NCI-H187 treated with DMSO at 0.1 percent for 48 hours (cell line): ENCODE results near the gene PLCL2.
"Not testable (repeated sequence)": the region's sequence is repeated elsewhere in the genome, so short reads cannot be mapped to it uniquely, and the experiment has no call there.

Experiments used
- DNase-seq: peaks from one replicate; lab custom pipeline; 2025; lab: John Stamatoyannopoulos, UW

The PLCL2 gene

GRCh38 chr3:17075907-17076306, 191.2 kb downstream of the PLCL2 start:
- DNase-seq = no peak

GRCh38 chr3:17076940-17077605, 192.3 kb downstream of the PLCL2 start:
- no peak for DNase-seq

- no peak for DNase-seq
These were observed 192.9 kb downstream of the PLCL2 start for GRCh38 chr3:17077606-17078005.

GRCh38 chr3:17078926-17079465, 194.2 kb downstream of the PLCL2 start:
- peak; percentile 49 for DNase-seq

GRCh38 chr3:17079933-17080332, 195.2 kb downstream of the PLCL2 start:
- no peak for DNase-seq

- DNase-seq = no peak
These were observed 196.8 kb downstream of the PLCL2 start for GRCh38 chr3:17081520-17081919.

GRCh38 chr3:17087509-17087908, 202.8 kb downstream of the PLCL2 start:
- DNase-seq = no peak

- no peak for DNase-seq
These were observed 203.3 kb downstream of the PLCL2 start for GRCh38 chr3:17088017-17088416.

GRCh38 chr3:17088602-17089313, 204.0 kb downstream of the PLCL2 start:
- DNase-seq = no peak

GRCh38 chr3:17089314-17089700, 204.6 kb downstream of the PLCL2 start:
- DNase-seq = no peak

GRCh38 chr3:17090280-17090983, 205.7 kb downstream of the PLCL2 start:
- no peak for DNase-seq

GRCh38 chr3:17091910-17092582, 207.3 kb downstream of the PLCL2 start:
- no peak for DNase-seq

- DNase-seq = no peak
These were observed 207.8 kb downstream of the PLCL2 start for GRCh38 chr3:17092583-17092933.

- no peak for DNase-seq
These were observed 209.8 kb downstream of the PLCL2 start for GRCh38 chr3:17094551-17094950.

- no peak for DNase-seq
These were observed 218.8 kb downstream of the PLCL2 start for GRCh38 chr3:17103579-17103978.

GRCh38 chr3:17106801-17107200, 222.0 kb downstream of the PLCL2 start:
- DNase-seq = not testable (repeated sequence)

- DNase-seq = no peak
These were observed 226.1 kb downstream of the PLCL2 start for GRCh38 chr3:17110660-17111396.

GRCh38 chr3:17111586-17111985, 226.8 kb downstream of the PLCL2 start:
- DNase-seq = no peak

- no peak for DNase-seq
These were observed 230.4 kb downstream of the PLCL2 start for GRCh38 chr3:17115186-17115585.

- no peak for DNase-seq
These were observed 231.3 kb downstream of the PLCL2 start for GRCh38 chr3:17116007-17116600.

GRCh38 chr3:17118771-17119170, 234.0 kb downstream of the PLCL2 start:
- DNase-seq = no peak
